Transverse colon (tissue), 4 donors: Measurements from ENCODE around the gene BRPF3.

Experiments used
- POLR2AphosphoS5 ChIP-seq, 3 donors: sonication (generic); formaldehyde crosslinking; IDR thresholded peaks; one replicate each; pipeline ENCODE4 v1.6.1; 2016; ENCODE audit warnings: antibody characterized with exemption in 3 of 3
- TF ChIP-seq, protein P1 (sequence below), 5 experiments: fragments of 200-600 bp in 3 of 5; fragments of 450-650 bp in 2 of 5; sonication (generic) in 3 of 5; IDR thresholded peaks; 1 replicate in 2 of 5; 2 replicates in 3 of 5; pipeline ENCODE4 v1.5.1; 2016 to 2017; ENCODE audit warnings: antibody characterized with exemption in 5 of 5, inconsistent platforms in 3 of 5, mild to moderate bottlenecking in 2 of 5, moderate library complexity in 1 of 5

- TF ChIP-seq, protein P1, sequence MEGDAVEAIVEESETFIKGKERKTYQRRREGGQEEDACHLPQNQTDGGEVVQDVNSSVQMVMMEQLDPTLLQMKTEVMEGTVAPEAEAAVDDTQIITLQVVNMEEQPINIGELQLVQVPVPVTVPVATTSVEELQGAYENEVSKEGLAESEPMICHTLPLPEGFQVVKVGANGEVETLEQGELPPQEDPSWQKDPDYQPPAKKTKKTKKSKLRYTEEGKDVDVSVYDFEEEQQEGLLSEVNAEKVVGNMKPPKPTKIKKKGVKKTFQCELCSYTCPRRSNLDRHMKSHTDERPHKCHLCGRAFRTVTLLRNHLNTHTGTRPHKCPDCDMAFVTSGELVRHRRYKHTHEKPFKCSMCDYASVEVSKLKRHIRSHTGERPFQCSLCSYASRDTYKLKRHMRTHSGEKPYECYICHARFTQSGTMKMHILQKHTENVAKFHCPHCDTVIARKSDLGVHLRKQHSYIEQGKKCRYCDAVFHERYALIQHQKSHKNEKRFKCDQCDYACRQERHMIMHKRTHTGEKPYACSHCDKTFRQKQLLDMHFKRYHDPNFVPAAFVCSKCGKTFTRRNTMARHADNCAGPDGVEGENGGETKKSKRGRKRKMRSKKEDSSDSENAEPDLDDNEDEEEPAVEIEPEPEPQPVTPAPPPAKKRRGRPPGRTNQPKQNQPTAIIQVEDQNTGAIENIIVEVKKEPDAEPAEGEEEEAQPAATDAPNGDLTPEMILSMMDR (IDR thresholded peaks at IDR 0.05): no peak
- TF ChIP-seq POLR2AphosphoS5 (IDR thresholded peaks at IDR 0.05): no peak
These were observed 46.1 kb downstream of the BRPF3 start for GRCh38 chr6:36242626-36243025.
